MG63 (cell line): ENCODE results near the gene SFTPD. TPM values are rescaled to one million over a fixed set of nuclear protein-coding genes. Genes with fewer than 3 reads are reported as not detected.
A peak's percentile ranks its signal among the peaks of the same experiment; 100 is the strongest.
"Not testable (repeated sequence)": the region's sequence is repeated elsewhere in the genome, so short reads cannot be mapped to it uniquely, and the experiment has no call there.

Experiments
- DNase-seq: peaks from one replicate; pipeline ENCODE4 v3.0.0-alpha.2; 2020
- H3K27me3 ChIP-seq: fragments of 250-450 bp; sonication (Bioruptor Pico); 2 replicates; pipeline ENCODE4 v1.5.1; 2020; ENCODE audit warnings: mild to moderate bottlenecking, moderate library complexity
- H3K36me3 ChIP-seq: fragments of 250-450 bp; sonication (Bioruptor Pico); 2 replicates; pipeline ENCODE4 v1.5.1; 2020; ENCODE audit warnings: mild to moderate bottlenecking, moderate library complexity
- H3K4me3 ChIP-seq: fragments of 250-450 bp; sonication (Bioruptor Pico); 2 replicates; pipeline ENCODE4 v1.5.1; 2020; ENCODE audit warnings: mild to moderate bottlenecking, moderate library complexity
- H3K9me3 ChIP-seq: fragments of 250-450 bp; sonication (Bioruptor Pico); 2 replicates; pipeline ENCODE4 v1.5.1; 2020; ENCODE audit warnings: mild to moderate bottlenecking, moderate library complexity
- total RNA-seq: library from RNA; depleted of rRNA; stranded (reverse); fragments of >200 nt; shearing (Covaris generic); gene quantifications from 2 replicates; pipeline ENCODE4 v1.2.3, GENCODE V29; 2014; ENCODE audit warnings: low replicate concordance

The SFTPD gene
- total RNA-seq, 1 experiment from 2014 or later = not detected

- DNase-seq = peak; percentile 39
- H3K9me3 ChIP-seq = no peaks in the 10 kb centered on the region
- no peaks in the 10 kb centered on the region for H3K36me3 ChIP-seq
- H3K4me3 ChIP-seq = no peak overlapping the region
- no peaks in the 10 kb centered on the region for H3K27me3 ChIP-seq
Observed at GRCh38 chr10:79936625-79937615, 12.0 kb downstream of the SFTPD start.

- DNase-seq = no peak
- no peaks in the 10 kb centered on the region for H3K36me3 ChIP-seq
- 0 out of 2 replicates have a peak, but pooled peaks cover 2% of the 10 kb centered on the region for H3K27me3 ChIP-seq
Observed at GRCh38 chr10:79933961-79934360, 14.9 kb downstream of the SFTPD start.

GRCh38 chr10:79932841-79933379 is 16.0 kb downstream of the SFTPD start:
- 0 out of 2 replicates have a peak, but pooled peaks cover 2% of the 10 kb centered on the region for H3K27me3 ChIP-seq
- no peaks in the 10 kb centered on the region for H3K9me3 ChIP-seq
- no peak overlapping the region for H3K4me3 ChIP-seq
- H3K36me3 ChIP-seq = no peaks in the 10 kb centered on the region
- DNase-seq = no peak

More at GRCh38 chr10:79933961-79934360, 14.9 kb downstream of the SFTPD start:
- Histone ChIP-seq H3K4me3 (no peak overlapping the region), H3K9me3 (no peaks in the 10 kb centered on the region)

- Histone ChIP-seq H3K4me3 (no peak overlapping the region), H3K27me3 (0 out of 2 replicates have a peak, but pooled peaks cover 2% of the 10 kb centered on the region), H3K36me3 (no peaks in the 10 kb centered on the region), H3K9me3 (no peaks in the 10 kb centered on the region)
- DNase-seq = no peak
Observed at GRCh38 chr10:79932307-79932706, 16.6 kb downstream of the SFTPD start.

GRCh38 chr10:79930751-79931150 is 18.2 kb downstream of the SFTPD start:
- Histone ChIP-seq H3K36me3 (no peaks in the 10 kb centered on the region), H3K4me3 (no peak overlapping the region), H3K27me3 (0 out of 2 replicates have a peak, but pooled peaks cover 2% of the 10 kb centered on the region), H3K9me3 (no peaks in the 10 kb centered on the region)
- DNase-seq = no peak

GRCh38 chr10:79930267-79930666 is 18.6 kb downstream of the SFTPD start:
- DNase-seq = no peak
- Histone ChIP-seq H3K27me3 (0 out of 2 replicates have a peak, but pooled peaks cover 2% of the 10 kb centered on the region), H3K4me3 (no peak overlapping the region), H3K36me3 (no peaks in the 10 kb centered on the region), H3K9me3 (no peaks in the 10 kb centered on the region)

GRCh38 chr10:79929409-79929904 is 19.4 kb downstream of the SFTPD start:
- Histone ChIP-seq H3K36me3 (no peaks in the 10 kb centered on the region), H3K27me3 (0 out of 2 replicates have a peak, but pooled peaks cover 2% of the 10 kb centered on the region), H3K4me3 (no peak overlapping the region), H3K9me3 (no peaks in the 10 kb centered on the region)
- DNase-seq = peak; percentile 53

GRCh38 chr10:79928028-79928583 is 20.8 kb downstream of the SFTPD start:
- no peaks in the 10 kb centered on the region for H3K36me3 ChIP-seq
- no peak overlapping the region for H3K4me3 ChIP-seq
- no peak for DNase-seq
- H3K27me3 ChIP-seq = 0 out of 2 replicates have a peak, but pooled peaks cover 2% of the 10 kb centered on the region
- no peaks in the 10 kb centered on the region for H3K9me3 ChIP-seq

- Histone ChIP-seq H3K4me3 (no peak overlapping the region), H3K27me3 (0 out of 2 replicates have a peak, but pooled peaks cover 2% of the 10 kb centered on the region), H3K9me3 (no peaks in the 10 kb centered on the region), H3K36me3 (no peaks in the 10 kb centered on the region)
- DNase-seq = no peak
Observed at GRCh38 chr10:79927111-79927828, 21.6 kb downstream of the SFTPD start.

- Histone ChIP-seq H3K27me3 (0 out of 2 replicates have a peak, but pooled peaks cover 2% of the 10 kb centered on the region), H3K4me3 (no peak overlapping the region), H3K36me3 (no peaks in the 10 kb centered on the region), H3K9me3 (no peaks in the 10 kb centered on the region)
- DNase-seq = no peak
Observed at GRCh38 chr10:79926037-79926436, 22.9 kb downstream of the SFTPD start.

GRCh38 chr10:79925614-79926013 is 23.3 kb downstream of the SFTPD start:
- H3K9me3 ChIP-seq = no peaks in the 10 kb centered on the region
- H3K4me3 ChIP-seq = no peak overlapping the region
- DNase-seq = no peak
- 0 out of 2 replicates have a peak, but pooled peaks cover 2% of the 10 kb centered on the region for H3K27me3 ChIP-seq
- H3K36me3 ChIP-seq = no peaks in the 10 kb centered on the region

GRCh38 chr10:79923669-79924068 is 25.2 kb downstream of the SFTPD start:
- Histone ChIP-seq H3K36me3 (no peaks in the 10 kb centered on the region), H3K4me3 (no peak overlapping the region), H3K9me3 (no peaks in the 10 kb centered on the region), H3K27me3 (no peaks in the 10 kb centered on the region)
- DNase-seq = no peak

- DNase-seq = no peak
- Histone ChIP-seq H3K4me3 (no peak overlapping the region), H3K36me3 (no peaks in the 10 kb centered on the region), H3K9me3 (no peaks in the 10 kb centered on the region), H3K27me3 (no peaks in the 10 kb centered on the region)
Observed at GRCh38 chr10:79923145-79923544, 25.8 kb downstream of the SFTPD start.

- H3K4me3 ChIP-seq, H3K27me3 ChIP-seq, H3K36me3 ChIP-seq, H3K9me3 ChIP-seq, DNase-seq: not testable (repeated sequence)
Observed at GRCh38 chr10:79922011-79922412, 26.9 kb downstream of the SFTPD start.

- DNase-seq, H3K36me3 ChIP-seq, H3K4me3 ChIP-seq, H3K27me3 ChIP-seq, H3K9me3 ChIP-seq: not testable (repeated sequence)
Observed at GRCh38 chr10:79915838-79916237, 33.1 kb downstream of the SFTPD start.

GRCh38 chr10:79914512-79914911 is 34.4 kb downstream of the SFTPD start:
- not testable (repeated sequence) for DNase-seq, H3K4me3 ChIP-seq, H3K36me3 ChIP-seq, H3K9me3 ChIP-seq, H3K27me3 ChIP-seq
